ENCODE data around the gene ST3GAL4.
"Not testable (repeated sequence)": the region's sequence is repeated elsewhere in the genome, so short reads cannot be mapped to it uniquely, and the experiment has no call there.

ST3GAL4 gene

DNA sequence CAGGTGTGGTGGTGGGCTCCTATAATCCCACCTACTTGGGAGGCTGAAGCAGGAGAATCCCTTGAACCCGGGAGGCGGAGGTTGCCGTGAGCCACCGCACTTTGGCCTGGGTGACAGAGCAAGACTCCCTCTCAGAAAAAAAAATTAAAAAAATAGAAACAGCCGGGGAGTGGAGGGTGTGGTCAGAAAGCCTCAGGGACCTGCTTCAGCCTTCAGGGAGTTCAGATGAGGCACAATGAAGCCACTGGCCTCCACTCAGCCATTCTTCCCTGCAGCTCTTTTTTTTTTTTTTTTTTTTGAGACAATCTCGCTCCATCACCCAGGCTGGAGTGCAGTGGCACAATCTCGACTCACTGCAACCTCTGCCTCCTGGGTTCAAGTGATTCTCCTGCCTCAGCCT is 8.5 kb upstream of the ST3GAL4 start:
- not testable (repeated sequence) for DNase-seq (ENCODE audit: low read depth)

DNA sequence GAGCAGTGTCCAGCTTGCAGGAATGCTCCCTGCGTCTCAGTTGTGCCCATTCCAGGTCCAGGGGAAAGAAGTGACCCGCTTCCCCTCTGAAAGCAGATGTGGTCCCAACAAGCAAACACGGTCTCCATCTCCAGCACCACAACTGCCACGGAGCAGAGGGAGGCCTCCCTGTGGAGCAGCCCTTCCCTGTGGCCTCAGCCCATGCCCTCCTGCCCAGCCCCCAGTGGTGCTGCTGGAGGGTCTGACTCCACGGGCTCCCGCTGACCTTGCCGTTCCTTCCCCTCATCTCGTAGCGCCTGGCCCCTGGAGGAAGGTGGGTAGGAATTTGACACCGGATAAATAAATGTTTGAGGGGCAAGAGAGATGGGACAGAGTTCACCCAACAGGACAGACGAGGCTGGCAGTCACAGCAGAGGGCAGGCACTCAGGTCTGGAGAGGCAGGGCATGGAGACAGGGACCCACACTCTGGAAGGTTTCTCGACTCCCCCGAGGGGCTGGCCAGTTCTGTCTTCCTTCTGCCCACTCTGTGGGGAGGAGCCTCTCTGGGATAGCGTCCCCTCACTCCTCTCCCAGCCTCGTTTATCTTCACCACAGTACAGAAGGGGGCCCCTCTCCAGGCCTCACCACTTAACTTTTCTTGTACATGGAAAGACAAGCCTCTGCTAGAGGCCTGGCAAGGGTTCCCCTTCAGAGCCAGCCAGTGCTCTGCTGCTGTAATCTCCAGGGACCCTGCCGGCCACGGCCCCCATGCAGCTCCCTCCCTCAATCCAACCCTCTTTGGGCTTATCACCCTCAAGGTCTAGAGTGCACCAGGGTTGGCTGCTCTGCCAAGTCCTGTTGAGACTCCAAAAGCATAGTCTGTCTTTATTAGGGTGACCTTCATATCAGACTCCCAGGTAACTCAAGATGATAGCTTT is 7.5 kb upstream of the ST3GAL4 start:
- DNase-seq (ENCODE audit: low read depth) = no peak

DNA sequence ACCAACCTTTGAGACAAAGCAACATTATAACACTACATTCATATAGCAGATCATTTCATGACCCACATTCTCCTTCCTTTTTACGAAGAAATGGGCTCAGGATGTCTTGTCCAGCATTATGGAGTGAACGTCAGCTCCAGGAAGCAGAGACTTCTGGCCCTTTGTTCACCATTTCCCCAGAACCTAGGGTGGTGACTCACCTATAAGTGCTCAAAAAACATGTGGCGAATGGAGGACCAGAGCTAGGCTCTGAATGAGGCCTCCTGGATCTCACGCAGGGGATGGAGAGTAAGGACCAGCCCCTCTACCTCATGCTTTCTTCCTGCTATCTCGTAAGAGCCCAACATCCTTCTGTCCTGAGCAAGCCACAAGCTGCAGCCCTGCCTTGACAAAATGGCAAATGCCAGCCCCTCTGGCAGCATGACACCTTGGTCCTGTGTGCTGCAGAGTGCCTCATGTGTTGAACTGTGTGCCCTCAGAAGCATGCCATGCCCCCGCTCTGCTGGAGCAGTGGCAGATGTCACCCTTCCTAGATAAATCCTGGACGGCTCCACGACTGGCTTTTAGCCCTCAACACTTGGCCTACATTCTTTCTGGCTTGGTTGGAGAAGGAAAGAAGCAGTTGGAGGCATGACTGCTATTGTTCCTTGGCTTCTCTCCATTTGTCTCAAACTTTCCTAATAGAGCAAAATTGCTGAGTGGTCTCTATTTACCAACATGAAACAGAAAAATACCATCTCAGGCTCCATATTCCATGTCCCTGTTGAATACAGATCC is 6.5 kb upstream of the ST3GAL4 start:
- DNase-seq (ENCODE audit: low read depth) = peak; percentile 62

DNA sequence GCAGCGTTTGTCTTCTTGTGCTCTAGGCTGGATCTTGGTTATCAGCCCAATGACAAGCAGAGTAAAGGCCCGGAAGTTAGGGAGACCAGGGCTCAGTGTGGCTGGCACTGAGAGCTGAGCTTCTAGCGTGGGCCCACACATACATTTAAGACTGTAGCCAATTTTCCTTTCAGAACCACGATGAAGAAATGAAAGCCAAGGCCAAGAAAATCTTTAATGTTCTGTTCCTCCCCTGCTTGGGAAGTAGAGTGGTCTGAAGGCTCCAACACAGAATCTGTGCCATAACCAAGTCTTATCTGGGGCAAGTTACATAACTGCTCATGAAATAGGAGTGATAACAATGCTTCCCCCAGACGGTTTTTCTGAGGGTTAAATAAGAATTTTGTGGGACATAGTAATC is 4.7 kb upstream of the ST3GAL4 start:
- DNase-seq (ENCODE audit: low read depth) = no peak

DNA sequence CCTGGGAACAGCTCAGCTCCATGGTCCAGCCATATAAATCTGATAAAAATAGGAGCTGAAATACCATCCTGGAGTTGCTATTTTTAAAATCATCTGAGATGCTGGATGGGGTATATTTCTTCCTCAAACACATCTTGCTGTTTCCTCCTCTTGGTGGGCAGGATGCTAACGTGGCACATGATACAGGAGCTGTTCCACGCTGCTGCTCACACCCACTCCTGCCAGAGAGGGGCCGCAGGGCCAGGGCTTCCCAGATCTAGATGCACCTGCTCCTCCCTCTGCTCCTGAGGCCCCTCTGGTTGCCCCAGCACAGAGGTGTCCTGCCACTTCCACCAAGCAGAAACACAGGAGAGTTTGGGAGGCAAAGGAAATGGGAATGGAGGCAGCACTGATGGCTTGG is 3.3 kb upstream of the ST3GAL4 start:
- no peak for DNase-seq (ENCODE audit: low read depth)

DNA sequence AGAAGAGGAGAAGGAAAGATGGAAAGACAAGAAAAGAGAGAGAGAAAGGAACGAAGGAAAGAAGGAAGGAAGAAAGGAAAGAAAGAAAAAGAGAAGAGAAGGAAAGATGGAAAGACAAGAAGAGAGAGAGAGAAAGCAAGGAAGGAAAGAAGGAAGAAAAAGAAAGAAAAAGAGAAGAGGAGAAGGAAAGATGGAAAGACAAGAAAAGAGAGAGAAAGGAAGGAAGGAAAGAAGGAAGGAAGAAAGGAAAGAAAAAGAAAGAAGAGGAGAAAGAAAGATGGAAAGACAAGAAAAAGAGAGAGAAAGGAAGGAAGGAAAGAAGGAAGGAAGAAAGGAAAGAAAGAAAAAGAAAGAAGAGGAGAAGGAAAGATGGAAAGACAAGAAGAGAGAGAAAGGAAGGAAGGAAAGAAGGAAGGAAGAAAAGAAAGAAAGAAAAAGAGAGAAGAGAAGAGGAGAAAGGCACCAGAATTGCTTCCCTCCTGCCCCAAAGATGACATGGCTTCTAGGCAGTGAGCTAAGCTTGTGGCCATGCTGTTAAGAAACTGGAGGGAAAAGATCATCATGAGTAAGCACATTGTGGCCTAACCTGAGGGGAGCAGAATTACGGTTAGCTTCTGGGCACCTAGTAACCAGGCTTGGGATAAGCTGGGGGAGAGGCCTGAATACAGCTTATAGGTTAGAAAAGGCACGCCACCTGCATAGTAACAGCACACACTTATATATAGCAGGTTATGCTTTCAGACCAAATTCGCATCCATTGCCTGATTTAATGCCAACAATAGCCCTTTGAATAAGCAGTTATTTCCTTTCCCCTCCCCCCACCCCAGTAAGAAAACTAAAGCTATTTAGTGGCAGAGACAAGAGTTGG is 2.3 kb upstream of the ST3GAL4 start:
- DNase-seq (ENCODE audit: low read depth) = peak; percentile 83

DNA sequence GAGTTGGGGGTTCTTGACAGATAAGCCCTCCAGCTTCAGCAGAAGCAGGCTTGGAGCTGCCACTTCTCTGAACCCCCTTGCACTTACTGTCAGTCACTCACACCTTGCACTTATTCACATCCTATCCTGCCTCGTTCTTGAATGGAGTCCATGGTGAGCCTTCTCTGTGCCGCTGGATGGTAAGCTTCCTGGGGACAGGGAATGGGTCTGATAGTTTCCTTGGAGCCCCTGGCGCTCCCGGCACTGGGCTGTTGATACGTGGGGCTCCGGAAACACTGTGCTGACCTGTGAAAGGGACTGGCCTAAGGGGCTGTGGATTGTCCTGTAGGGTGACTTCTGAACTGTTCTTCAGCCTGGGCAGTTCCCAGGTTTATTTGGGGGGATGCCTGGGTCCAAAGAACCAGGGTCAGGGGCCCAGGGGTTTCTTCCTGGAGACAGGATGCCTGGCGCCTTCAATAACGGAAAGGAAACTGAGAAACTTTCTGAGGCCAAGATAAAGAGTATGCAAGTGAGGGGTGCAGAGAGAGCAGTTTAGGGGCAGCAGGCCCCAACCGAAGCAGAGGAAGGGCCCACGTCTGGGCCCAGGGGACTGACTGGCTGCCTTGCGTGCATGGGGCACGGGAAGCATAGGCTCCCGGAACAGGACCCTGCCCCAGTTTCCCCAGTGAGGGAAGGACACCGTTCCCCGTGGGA is 709 bp upstream of the ST3GAL4 start:
- no peak for DNase-seq (ENCODE audit: low read depth)

DNA sequence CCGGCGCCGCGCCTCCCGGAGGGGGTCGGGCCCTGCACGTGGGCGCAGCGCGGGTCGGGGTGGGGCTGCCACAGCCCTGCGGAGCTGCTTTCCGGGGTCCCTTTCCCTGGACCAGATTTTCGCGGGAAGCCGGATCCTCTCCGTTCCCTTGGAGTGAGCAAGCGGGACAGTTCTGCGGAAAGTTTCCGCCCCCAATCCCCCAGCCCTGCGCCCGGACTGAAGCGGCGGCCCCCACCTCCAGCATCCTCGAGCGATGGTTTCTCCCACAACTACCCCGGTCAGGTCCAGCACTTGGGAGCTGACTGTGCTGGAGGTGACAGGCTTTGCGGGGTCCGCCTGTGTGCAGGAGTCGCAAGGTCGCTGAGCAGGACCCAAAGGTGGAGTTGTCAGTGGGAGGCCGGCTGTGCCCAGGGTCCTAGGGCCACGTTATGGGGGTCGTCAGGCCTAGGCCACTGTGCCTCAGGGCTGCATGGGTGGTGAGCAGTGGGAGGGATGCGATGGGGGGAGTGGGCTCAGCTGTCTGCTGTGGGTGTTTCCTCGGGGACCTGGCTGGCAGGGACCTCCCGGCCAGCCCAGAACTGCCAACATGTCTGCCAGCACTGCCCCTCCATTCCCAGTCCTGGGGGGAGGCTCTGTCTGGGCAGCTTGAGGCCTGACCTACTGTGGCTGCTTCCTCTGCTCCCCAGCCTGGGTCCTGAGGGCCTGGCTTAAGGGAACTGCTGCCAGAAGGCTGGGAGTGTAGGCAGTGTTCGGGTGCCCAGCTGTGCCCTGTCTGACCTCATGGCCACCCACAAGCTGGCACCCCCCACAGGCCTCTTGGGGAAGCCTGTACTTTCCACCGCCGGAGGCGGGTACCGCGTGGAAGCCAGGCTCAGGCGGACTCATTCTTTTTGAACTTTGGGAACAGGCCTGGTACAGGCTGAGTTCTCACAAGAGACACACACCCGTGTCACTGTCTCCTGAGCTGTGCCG is 726 bp downstream of the ST3GAL4 start:
- peak; percentile 48 for DNase-seq (ENCODE audit: low read depth)

DNA sequence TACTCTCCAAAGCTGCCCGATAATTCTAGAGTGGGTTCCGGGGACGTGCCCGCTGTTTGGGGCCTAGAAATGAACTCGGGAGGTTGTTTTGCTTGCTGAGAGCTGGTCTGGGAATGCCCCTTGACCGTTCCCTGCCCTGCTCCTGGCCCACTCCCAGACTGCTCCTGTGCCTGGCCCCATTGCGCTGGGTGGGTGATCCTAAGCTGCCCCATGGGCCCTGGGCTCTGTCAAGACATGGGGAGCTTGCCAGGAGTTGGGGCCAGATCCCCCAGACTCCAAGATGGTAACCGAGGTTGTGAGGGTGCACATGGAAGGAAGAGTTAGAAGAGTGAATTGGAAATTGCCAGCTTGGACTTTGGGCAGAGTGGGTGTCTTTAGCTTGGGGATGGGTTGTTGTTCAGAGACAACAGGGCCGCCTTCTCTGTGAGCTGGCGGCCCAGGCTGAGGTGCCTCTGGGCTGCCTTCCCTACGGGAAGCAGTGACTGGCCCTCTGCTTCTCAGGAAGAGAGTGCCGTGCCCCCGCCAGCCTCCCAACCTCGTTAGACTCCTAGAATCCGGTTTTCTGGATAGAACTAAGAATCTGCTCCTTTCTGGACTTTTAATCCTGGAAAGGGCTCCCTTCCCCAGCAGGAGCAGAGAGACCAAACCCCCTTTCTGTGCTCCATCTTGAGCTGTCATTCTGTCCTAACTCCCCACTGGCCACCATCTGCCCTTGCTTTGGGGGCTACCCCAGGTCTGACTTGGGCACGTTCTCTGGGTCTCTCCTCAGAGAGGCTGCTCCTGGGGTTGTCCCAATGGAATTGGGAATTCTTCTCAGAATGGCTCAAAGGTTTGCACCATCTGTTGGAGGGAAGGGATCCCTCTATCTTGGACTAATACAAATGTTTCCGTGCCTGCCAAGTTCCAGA is 1.8 kb downstream of the ST3GAL4 start:
- no peak for DNase-seq (ENCODE audit: low read depth)

DNA sequence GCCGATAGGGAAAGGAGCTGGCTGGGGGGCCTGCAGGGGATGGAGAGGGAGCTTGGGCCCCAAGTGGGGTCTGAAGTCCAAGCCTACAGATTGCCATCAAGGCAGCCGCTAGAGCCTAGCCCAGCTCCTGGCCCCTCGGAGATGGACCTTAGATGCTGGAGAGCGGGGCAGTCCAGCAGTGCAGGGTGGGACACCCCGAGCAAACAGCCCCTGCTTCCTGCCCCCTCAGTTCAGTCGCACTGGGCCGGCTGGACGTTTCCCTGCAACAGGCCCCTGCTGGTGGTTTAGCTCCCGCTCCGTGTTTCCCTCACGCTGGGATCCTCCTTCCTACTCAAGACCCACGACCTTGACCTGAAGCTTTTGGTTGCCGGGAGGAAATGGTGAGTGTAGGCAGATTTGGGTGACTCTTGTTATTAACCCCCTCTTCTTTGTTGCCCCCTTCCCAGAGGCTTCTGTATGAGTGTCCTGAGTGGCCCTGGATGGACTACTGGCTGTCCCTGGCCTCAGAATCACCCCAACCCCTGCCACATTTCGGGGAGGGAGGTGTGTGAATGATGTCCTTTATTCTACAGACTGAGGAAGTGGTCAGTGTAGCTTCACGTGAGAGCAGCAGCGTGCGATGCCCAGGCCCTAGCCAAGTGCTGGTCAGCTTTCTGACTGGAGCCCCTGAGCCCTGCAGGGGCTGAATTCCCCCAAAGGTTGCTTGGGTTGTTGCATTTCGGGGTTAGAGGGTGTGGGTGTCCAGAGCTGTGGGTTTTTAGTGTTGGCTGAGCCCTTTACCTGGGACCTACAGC is 2.7 kb downstream of the ST3GAL4 start:
- no peak for DNase-seq (ENCODE audit: low read depth)

DNA sequence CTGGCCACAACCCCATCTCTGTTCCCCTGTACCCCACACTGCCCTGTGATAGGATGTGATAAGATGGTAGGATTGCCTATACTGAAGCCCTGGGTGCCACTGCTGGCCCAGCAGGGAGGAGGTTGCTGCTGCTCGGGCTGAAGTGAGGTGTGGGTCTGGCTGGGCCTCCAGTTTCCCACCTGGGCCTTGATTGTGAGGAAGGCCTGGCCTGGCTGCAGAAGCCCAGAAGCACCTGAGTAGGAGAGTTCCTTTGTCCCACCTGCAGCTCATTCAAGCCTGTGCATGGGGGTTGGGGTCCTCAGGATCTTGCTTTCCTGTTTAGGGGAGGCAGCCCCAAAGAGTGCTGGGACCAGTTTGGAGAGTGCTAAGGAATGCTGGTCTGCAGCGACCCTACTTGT is 3.3 kb downstream of the ST3GAL4 start:
- DNase-seq (ENCODE audit: low read depth) = no peak

DNA sequence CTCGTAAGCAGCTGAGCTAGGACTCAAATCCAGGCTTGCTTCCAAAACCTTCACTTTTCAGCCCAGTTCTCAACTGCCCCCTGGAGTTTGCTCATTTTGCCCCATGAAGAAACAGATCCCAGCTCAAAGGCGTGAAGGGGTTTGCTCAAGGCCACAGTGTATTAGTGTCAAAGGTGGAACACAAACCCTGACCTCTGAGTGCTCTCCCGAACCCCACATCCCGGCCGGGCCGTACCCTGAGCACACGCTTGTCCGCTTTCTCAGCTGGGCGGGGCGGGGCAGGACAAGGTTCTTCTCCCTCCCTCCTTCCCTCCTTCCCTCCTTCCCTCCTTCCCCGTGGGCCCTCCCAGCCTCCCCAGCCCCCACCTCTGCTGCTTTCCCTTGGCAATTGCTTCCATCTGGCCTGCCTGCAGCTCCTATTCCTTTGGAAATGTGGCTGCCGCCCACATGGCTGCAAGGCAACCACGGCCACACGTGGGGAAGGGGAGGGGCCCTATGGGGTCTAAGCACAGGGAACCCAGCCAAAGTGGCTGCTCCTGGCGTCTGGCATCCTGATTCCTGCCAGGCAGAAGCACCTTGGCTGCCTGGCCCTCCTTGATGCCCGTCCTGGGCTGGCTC is 4.1 kb downstream of the ST3GAL4 start:
- peak; percentile 77 for DNase-seq (ENCODE audit: low read depth)

DNA sequence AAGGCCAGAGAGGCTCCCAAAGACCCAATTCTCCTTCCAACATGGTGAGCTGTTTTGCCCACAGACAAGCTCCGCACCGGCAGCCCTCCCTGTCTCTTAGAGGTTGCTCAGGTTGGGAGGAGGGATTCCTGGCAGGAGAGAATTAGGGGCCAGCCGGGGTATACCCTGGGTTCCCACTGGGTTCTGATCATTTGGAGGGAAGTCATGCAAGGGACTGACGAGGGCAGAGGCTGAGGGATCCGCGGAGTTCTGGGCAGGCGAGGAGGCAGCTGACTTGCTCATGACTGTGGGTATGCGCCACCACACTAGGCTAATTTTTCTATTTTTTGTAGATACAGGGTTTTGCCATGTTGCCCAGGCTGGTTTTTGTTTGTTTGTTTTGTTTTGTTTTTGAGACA is 4.6 kb downstream of the ST3GAL4 start:
- DNase-seq (ENCODE audit: low read depth) = no peak

DNA sequence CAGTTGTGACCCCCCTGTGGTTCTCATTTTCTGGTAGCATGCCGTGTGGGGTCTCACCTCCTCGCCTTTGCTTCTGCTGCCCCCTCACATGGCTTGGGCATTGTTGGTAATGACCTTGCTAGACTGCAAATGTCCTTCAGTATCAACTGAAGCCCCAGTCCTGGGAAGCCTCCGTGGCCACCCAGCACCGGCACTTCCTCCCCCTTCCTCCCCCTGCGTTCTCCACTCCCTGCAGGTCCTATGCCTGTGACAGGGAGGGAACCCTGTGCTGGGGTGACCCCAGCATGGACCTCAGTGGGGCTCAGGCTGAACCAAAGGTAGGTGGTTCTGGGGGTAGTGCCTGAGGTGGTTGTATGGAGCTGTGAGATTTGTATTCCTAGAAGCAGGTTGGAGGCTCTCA is 5.9 kb downstream of the ST3GAL4 start:
- DNase-seq (ENCODE audit: low read depth) = no peak

DNA sequence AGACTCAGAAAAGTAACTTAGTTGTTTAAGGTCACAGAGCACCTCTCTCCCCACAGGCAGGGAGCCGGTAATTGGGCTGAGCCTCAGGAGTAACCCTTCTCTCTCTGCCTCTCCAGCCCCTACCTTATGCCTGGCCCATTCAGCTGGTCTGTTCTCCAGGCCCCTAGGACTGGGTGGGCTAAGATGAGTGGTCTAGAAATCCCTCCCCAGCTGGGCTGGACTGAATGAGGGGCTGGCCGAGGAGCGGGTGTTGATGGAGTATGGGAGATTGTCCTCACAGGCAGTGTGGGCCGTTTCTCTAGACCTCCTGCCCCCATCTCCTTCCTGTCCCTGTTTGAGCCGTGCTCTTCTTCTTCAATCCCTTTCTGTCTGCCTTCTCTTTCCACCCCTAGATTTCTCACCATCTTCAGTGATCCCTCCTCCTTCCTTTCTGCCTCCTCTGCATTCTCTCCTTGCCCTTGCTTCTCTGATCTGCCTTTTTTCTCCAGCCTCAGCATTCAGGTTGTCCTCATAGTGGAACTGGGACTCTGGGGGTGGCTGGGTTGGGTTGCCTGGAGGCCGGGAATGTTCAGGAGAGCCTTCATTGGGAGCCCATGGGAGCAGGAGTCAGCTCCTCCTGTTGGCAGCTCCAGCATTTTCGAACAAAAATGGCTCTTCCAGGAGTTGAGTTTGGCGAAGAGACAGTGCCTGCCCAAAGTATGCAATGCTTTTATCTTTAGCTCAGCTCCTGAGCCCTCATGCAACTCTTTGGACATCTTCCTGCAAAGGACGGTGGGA is 7.6 kb downstream of the ST3GAL4 start:
- DNase-seq (ENCODE audit: low read depth) = no peak

DNA sequence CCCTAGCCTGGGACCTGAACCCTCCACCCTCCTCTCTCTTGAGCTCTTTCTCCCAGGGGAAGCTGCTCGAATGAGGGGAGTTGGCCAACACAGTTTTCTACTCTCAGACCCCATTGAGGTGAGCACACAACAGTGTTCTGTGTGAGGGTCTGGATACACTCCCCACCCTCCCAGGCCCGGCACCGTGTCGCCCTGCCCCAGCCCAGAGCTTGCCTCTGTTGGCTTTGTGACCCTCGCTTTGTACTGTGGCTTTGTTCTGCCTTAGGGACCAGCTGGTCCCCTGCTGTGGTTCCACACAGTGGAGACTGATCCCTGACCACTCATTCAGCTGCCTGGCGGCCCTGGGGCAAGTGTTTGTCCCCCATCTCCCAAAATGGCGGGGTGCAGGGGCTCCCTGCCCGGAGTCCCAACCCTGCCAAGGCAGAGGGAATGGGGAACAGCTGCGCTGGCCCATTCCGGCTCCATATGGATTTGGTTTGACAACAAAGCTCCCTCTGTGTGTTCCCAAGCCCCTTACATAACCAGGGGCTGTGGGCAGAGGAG is 8.3 kb downstream of the ST3GAL4 start:
- no peak for DNase-seq (ENCODE audit: low read depth)

DNA sequence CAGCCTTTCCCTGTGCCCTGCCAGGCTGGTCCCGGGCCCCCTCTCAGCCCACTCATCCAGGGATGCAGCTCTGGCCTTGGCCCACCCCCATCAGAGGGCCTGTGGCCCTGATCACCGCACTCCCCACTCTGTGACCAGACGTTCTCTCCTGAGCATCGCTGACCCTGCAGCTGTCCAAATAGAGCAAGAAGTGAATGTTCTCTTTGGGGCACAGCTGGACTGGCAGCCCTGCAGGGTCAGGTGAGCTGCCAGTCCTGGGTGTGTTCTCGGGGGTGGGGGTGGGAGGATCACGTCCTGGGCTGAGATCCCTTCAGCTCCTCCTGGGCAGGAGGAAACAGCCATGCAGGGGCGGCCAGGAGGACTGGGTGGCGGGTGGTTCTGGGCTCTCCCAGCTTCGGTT is 9.2 kb downstream of the ST3GAL4 start:
- not testable (repeated sequence) for DNase-seq (ENCODE audit: low read depth)
